AG20443 (cell line): ENCODE data around the gene NOL3.

Experiments
- DNase-seq: peaks from one replicate; pipeline ENCODE4 v3.0.0; 2012; ENCODE audit warnings: low spot score, mixed read lengths

The NOL3 gene

DNA sequence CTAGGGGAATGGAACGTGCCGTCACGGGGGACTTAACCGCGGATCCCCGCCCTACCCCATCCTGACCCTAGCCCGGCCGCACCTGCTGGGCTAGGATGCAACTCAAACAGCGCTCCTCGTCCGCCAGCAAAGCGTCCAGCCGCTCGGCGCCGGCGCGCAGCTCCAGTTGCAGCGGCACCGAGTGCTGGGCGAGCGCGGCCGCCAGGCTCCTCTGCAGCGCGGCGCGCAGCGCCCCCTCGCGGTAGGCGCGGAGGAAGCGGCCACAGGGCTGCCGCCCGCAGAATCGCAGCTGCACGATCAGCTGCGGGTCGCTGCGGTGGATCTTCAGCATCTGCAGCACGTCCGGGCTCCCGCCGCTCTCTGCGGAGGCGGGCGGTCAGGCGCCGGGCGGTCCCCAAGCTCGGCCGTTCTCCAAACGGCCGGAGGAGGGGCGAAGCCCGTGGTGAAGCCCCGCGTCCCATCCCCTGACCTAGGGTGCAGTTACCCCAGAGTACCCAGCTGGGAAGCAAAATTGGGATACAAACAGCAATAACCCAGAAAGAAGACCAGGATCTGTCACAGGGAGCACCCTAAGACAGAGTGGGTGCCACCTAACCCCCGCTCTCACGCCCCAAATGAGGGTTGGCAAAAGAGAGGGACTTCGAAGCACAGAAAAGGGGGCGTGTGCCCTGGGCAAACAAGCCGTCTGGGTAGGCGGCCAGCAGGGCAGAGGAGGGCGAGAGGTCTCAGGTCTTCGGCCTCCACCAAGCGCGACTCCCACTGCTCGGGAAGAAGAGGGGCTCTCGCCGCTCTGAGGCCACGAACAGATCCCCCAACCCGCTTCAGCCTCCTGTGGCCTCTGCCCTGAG lies 14.8 kb upstream of the NOL3 start:
- DNase-seq, result peak; percentile 94

DNA sequence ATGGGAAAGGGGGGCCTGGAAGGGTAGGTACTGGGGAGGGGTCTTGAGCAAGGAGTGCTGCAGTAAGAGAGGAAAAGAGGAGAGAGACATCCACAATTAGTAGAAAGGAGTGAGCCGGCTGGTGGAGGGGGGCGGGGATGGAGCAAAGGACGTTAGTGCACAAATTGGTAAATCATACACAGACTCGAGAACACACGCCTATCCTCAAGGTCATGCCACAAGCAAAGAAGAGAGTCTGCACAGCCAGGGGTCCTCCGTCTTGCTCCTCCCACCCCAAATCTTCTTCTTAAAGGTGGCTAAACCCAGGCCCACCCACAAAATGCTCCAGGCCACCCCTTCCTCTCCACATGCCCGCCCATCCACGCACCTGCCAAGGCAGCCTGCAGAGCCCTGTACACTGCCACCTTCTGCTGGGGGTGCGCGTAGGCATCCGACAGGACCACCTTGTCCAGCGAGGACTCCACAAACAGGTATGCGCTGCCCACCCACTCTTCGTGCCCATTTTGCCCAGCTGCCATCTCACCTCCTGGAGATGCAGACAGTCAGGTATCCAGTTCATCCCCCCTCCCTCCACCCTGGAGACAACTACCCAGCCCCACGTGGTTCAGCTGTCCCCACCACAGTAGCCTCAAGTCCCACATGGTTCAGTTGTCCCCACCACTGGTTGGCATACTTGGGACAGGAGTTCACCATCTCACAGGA lies 14.0 kb upstream of the NOL3 start:
- no peak for DNase-seq

DNA sequence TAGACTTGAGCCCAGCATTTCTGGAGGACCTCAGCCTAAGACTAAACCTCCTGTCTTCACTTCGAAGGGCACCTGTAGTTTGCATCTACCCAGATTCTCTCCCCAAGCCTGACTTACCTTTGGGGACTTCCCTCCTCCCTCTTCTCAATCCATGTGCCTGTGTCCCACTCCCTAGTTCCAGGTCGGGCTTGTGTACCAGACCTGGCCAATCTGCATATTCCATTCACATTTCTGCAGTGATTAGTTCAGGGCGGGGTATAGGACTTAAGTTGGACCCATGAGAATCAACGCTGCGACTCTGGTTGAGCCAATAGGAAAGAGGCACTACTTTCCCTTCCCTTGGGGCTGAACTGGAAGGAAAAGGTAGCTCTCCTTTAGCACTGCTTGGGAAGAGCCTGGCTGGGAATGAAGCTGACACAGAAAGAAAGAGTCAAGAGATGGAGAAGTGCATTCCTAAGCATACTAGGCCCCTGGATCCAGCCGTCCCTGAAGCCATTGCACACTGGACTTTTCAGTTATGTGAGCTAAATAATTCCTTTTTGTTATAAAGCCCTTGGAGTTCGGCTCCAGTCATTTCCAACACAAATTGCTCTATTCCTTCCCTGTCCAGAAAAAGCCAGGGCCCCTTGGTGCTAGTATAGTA lies 13.1 kb upstream of the NOL3 start:
- no peak for DNase-seq

DNA sequence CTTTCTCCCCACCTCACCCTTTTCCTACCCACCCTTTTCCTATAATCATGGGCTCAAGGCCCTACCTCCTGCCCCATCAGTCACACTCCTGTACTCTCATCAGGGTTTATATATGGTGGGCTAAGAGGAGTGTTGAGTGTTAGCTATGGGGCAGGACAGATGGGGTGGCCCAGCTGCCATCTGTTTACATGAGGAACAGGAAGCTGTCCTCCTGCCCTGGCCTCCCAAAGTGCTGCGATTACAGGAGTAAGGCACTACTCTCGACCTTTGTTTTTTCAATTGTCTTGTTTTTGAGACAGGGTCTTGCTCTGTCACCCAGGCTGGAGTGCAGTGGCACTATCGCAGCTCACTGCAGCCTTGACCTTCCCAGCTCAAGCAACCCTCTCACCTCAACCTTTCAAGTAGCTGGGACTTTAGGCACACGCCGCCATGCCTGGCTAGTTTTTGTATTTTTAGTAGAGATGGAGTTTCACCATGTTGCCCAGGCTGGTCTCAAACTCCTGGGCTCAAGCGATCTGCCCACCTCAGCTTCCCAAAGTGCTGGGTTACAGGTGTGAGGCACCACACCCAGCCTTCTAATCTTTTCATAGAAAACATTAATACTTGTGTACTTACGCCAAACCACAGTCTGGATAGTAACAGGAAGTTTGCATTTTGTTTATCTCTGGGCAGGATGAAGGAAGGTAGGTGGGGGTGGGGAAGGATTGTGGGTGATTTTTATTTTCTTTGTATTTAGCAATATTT lies 12.3 kb upstream of the NOL3 start:
- no peak for DNase-seq

DNA sequence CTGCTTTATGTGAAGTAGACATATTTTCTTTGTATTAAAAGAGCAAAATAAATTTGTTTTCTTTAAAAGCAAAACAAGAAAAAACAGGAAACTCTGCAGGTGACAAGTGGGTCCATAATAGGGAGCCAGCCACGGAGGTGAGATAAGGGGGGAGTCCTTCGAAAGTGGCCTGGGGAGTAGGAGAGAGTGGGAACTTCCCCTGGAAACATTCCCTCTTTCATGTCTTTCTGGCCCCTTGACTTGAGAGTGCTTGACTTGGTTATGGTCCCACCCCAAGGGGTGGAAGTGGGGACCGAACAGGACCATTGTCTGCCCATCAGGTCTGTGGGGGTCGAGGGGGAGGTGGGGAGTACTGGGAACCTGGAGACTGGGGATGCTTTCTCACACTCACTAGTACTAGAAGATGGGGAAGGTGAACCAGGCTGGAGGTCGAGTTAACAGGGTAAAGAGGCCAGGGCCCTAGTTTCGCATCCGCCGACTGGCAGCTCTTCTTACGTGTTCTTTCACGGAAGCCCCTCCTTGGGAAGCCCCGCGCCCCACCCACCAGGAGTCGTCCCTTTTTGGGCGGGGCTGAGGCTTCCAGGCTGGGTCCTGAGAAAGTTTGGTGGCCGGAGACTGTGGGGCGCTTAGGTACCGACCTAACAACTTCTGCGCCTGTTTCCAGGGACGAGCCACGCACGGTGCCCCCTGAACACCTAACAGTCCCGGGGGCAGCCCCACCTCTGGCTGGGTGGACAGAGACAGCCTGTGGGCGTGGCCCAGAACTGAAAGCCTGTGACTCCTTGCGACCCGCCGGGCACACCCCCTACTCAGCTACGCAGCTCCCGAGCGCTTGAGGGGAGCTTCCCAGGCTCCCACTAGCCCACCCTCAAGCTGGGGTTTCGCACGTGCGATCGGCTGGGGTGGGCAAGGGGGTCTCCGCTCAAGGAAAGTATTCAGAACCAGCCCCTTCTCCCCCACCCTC lies 11.4 kb upstream of the NOL3 start:
- DNase-seq, result peak; percentile 43

DNA sequence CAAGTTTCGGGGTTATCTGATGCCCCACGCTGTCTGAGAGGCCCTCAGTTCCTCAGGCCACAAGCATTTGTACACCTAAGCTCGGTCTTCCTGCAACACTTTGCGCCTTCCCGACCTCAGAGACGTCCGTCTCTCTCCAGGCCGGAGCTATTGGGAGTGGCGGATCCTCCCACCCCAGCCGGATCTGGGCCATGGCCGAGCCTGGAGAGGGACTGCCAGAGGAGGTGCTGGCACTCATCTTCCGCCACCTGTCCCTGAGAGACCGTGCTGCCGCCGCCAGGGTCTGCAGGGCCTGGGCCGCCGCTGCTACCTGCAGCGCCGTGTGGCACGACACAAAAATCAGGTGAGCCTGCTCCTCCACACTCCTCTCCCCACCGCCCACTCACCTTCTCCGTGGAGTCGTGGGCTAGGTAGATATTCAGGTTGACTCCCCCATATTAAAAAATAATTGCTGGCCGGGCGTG lies 8.7 kb upstream of the NOL3 start:
- DNase-seq, result no peak

DNA sequence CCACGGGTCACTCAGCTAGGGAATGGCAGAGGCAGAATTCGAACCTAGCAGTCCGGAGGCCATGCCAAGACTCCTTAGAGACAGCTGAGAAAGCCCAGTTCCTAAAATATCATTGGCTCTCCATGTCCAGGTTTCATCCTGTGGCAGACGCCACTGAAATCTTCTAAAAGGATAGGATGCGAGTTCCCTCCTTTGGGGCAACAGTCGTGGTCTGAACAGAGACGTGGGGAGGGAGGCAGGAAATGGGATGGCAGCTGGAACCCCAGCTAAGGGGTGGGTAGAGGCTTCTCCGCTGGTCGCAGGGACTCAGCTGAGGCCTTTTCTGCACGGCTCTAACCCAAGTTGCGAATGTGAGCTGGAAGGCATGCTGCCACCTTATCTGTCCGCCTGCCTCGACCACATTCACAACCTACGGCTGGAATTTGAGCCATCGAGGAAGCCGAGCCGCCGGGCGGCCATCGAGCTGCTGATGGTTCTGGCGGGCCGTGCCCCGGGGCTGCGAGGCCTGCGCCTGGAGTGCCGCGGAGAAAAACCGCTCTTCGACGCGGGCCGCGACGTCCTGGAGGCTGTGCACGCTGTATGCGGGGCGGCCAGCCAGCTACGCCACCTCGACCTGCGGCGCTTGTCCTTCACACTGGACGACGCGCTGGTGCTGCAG lies 7.7 kb upstream of the NOL3 start:
- no peak for DNase-seq

DNA sequence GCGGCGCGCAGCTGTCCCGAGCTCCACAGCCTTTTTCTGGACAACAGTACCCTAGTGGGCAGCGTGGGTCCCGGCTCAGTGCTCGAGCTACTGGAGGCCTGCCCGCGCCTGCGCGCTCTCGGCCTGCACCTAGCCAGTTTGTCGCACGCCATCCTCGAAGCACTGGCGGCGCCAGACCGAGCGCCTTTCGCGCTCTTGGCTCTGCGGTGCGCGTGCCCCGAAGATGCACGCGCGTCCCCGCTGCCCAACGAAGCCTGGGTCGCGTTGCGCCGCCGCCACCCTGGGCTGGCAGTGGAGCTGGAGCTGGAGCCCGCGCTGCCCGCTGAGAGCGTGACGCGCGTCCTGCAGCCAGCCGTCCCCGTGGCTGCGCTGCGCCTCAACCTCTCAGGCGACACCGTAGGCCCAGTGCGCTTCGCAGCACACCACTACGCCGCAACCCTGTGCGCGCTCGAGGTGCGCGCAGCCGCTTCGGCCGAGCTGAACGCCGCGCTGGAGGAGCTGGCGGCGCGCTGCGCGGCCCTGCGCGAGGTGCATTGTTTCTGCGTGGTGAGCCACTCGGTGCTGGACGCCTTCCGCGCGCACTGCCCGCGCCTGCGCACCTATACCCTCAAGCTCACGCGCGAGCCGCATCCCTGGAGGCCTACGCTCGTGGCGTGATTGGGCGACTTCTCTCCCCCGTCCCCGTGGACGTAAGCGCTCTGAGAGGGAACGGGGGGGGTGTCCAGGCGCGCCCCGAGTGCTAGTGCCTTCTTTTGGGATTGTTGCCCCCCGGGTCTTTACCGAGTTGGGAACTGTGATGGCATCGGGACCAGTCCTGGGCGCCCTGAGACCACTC lies 7.0 kb upstream of the NOL3 start:
- no peak for DNase-seq

DNA sequence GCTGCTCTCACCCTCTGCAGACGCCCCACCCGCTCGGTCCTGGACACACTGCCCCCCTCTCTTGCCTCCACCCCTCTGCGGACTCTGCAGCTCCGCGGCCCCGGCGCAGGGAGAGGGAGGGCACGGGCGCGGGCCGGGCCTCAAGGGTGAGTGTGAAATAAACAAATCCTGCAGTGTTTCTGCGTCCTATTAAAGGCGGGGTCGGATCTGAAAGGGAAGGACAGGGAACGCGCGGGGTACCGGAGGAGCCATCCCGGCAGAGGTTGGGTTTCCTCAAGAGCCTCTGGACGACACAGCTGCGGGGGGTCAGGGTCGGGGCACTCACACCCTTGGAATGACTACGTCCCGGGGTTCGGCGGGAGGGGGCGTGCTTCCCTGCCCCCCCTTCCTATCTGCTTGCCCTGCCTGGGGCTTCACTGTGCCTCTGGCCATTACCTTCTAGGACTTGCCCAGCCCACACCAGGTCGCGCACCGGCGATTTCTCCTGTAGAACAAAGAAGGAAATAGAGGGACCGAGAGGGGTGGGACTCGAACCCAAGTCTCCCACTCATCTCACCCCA lies 6.3 kb upstream of the NOL3 start:
- DNase-seq, result no peak

DNA sequence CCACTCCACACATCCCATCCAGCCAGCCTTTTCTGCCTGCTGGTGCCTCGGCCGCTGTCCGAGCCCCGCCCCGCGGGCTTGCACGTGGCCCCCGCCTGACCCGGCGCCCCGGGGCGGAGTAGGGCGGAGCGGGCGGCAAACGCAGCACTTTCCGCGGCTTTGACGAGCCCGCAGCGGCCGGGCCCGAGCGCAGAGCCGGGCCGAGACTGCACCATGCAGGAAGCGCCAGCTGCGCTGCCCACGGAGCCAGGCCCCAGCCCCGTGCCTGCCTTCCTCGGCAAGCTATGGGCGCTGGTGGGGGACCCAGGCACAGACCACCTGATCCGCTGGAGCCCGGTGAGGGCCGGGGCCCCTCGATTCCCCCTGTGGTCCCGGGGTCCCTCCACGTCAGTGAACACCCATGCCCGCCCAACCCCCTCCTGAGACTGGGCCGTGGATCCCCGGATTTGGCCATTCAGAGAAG lies 5.7 kb upstream of the NOL3 start, which contains the start of gene HSF4:
Gene HSF4 (plus strand): TSS at position 147 of the 463 bp plus-strand sequence. CDS start 67 bp downstream, at position 214.
- peak; percentile 81 for DNase-seq

DNA sequence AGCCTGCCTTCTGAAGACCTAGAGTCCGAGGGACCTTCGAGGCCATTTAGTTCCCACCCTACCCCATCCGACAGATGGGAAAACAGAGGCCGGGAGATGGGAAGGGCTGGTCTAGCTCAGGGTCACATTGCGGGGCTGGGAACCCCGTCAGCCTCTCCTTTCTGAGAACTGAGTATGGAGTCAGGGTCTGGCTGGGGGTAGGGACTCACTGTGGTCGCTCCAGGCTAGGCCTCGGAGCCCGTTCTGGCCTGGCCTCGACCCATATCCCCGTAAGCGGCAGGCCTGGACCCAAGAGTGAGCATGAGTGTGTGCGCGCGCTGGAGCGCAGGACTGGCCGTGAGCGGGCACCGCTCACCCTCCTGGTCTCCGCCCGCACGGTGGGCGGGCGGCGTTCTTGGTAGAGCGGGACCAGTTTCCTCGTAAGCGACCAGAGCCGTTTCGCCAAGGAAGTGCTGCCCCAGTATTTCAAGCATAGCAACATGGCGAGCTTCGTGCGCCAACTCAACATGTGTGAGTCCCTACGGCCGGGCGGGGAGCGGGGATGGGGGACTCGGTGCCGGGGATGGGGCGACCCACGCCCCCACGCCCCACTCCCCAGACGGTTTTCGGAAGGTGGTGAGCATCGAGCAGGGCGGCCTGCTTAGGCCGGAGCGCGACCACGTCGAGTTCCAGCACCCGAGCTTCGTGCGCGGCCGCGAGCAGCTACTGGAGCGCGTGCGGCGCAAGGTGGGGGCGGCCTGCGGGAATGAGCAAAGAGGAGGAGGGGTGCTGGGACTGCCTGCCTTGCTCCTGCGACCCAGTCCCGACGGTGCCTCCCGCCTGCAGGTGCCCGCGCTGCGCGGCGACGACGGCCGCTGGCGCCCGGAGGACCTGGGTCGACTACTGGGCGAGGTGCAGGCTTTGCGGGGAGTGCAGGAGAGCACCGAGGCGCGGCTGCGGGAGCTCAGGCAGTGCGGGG lies 4.9 kb upstream of the NOL3 start:
- no peak for DNase-seq

DNA sequence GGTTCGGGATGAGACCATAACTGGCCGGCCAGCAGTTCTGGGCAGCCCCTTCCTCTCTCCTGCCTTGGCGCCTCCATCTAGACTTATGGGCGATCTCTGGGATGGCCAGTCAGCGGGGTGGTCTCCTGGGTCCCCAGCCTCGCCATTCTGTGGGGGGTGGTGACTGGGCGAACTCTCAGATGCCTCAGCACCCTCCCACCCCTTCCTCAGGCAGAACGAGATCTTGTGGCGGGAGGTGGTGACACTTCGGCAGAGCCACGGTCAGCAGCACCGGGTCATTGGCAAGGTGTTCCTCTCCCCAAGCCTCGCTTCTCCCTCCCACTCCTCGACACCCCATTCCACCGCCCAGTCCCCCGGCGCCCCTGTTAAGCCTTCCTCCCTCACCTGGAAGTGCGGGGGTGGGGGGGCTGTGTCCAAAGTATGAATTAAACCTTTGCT lies 4.2 kb upstream of the NOL3 start:
- DNase-seq, result no peak

DNA sequence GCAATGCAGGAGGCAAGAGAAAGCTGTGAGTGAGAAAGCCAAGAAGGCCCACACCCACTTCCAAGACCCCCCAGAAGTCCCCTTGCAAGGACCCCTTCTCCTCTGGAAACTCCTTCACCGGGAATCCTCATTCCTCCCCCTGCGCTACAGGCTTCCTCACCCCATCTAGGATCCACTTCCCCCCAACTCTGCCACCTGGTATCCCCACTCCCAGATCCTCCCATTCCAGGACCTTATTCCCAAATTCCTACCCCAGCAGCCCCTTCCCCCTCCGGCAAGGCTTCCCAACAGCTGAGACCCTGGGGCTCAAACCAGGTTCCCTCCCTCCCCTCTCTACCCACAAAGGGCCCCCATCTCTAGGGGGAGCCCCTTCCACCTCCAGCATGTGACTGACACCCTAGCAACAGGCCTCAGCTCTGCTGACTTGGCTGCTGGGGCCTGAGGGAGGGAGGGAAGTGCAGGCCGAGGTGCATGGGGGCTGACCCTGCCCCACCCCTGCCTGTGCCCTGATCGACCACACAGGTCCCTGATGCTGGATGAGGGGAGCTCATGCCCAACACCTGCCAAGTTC lies 3.7 kb upstream of the NOL3 start:
- DNase-seq, result no peak

DNA sequence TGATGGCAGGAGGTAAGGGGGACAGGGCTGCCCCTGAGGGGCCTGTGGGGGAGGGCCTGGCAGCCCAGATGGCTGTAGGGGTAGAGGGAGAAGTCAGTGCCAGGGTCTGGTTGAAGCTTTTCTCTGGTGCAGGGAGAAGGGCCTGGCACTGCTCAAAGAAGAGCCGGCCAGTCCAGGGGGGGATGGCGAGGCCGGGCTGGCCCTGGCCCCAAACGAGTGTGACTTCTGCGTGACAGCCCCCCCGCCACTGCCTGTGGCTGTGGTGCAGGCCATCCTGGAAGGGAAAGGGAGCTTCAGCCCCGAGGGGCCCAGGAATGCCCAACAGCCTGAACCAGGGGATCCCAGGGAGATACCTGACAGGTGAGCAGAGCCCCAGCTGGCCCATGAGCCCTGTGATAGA lies 2.8 kb upstream of the NOL3 start:
- DNase-seq, result no peak

DNA sequence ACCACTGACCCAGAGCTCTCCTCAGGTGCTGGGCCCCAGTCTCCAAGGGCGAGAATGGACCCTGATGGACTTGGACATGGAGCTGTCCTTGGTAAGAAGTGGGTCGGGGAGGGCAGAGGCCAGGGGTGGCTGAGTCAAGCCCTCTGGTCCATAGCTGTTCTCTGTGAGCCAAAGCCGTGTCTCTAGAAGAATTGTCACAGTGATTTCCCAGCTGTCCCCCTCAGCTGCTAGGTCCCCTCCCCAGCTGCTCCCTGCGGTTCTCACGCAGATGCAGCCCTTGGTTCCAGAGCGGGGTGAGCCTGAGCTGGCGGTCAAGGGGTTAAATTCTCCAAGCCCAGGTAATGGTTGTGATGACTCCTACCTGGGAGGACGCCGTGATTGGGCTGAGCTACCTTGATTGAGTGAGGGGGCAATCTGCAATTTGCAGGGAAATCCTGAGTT lies 1.3 kb upstream of the NOL3 start:
- no peak for DNase-seq

DNA sequence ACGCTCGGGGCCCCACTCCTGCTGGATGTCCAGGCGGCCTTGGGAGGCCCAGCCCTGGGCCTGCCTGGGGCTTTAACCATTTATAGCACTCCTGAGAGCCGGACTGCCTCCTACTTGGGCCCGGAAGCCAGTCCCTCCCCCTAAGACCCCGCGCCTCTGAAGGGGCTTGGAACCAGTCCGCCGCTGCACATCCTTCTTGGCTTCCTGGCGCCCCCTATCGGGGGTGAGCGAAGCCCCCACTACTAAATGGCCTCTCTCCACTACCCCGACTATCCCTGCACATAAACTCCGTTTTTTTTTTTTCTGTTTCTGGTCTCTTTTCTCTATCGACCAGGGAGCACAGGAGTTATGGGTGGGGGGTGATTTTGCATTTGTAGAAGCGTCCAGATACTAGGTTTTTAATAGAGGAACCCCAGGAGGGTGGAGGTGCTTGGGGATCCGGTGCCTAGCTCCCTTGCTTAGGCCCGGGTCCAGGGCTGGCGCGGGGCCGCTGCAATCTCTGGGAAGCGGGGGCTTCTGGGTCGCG lies 633 bp upstream of the NOL3 start:
- DNase-seq, result no peak
